Measurements from ENCODE around the gene TASP1. TPM values are rescaled to one million over a fixed set of nuclear protein-coding genes. Genes with fewer than 3 reads are reported as not detected.

The TASP1 gene
- total RNA-seq, 1 donor from 2014 or later: 7.7 TPM

DNA sequence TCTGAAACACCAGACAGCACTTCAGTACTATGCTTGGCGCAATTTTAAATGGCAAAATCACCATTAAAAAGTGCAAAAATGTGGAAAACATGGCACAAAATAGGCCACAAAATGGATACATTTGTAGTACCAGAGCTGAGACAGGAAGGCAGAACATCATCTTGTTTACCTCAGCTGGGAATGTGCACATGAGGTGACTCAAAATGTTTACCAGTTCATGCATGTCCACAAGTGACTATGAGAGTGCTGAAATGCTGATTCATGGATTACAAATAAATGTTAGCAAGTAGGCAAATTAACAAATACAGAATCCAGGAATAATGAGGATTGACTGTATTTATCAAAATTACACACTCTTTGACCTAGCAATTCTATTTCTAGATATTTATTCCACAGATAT, 216.1 kb downstream of the TASP1 start:
- no peaks in the 10 kb centered on the region for H3K4me1 Mint-ChIP-seq
- H3K27me3 Mint-ChIP-seq (ENCODE audit: low read depth): no peaks in the 10 kb centered on the region
- H3K36me3 Mint-ChIP-seq (ENCODE audit: low read depth): no peaks in the 10 kb centered on the region
- no peak overlapping the region for H3K27ac Mint-ChIP-seq (ENCODE audit: unreplicated experiment)
- DNase-seq (ENCODE audit: low read depth, low spot score): no peak
- TF ChIP-seq, protein P1, sequence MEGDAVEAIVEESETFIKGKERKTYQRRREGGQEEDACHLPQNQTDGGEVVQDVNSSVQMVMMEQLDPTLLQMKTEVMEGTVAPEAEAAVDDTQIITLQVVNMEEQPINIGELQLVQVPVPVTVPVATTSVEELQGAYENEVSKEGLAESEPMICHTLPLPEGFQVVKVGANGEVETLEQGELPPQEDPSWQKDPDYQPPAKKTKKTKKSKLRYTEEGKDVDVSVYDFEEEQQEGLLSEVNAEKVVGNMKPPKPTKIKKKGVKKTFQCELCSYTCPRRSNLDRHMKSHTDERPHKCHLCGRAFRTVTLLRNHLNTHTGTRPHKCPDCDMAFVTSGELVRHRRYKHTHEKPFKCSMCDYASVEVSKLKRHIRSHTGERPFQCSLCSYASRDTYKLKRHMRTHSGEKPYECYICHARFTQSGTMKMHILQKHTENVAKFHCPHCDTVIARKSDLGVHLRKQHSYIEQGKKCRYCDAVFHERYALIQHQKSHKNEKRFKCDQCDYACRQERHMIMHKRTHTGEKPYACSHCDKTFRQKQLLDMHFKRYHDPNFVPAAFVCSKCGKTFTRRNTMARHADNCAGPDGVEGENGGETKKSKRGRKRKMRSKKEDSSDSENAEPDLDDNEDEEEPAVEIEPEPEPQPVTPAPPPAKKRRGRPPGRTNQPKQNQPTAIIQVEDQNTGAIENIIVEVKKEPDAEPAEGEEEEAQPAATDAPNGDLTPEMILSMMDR (conservative IDR thresholded peaks at IDR 0.05): no peak
- H3K9me3 Mint-ChIP-seq: no peaks in the 10 kb centered on the region
- no peak overlapping the region for H3K4me3 Mint-ChIP-seq

DNA sequence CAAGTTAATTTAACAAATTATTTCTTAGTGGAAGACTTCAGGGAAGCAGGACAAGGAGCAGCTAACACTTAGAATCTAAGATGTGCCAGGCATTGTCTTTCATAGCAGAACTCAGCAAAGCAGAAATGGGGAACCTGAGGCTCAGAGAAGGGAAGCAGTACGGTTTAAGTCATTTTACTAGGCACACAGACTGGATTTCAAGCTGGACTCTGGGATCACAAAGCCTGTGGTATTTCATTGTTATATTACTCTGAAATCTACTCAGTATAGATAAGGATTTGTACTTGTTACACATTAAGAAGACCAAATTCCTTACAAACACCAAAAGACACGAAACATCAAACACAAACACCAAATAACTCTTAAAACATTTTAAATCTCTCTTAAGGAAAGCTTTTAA, 218.1 kb downstream of the TASP1 start:
- no peak overlapping the region for H3K4me3 Mint-ChIP-seq
- no peaks in the 10 kb centered on the region for H3K4me1 Mint-ChIP-seq
- no peak overlapping the region for H3K27ac Mint-ChIP-seq (ENCODE audit: unreplicated experiment)
- no peaks in the 10 kb centered on the region for H3K27me3 Mint-ChIP-seq (ENCODE audit: low read depth)
- TF ChIP-seq, protein P1 (conservative IDR thresholded peaks at IDR 0.05): no peak
- peaks cover under 1% of the 10 kb centered on the region for H3K36me3 Mint-ChIP-seq (ENCODE audit: low read depth)
- no peaks in the 10 kb centered on the region for H3K9me3 Mint-ChIP-seq
- no peak for DNase-seq (ENCODE audit: low read depth, low spot score)

DNA sequence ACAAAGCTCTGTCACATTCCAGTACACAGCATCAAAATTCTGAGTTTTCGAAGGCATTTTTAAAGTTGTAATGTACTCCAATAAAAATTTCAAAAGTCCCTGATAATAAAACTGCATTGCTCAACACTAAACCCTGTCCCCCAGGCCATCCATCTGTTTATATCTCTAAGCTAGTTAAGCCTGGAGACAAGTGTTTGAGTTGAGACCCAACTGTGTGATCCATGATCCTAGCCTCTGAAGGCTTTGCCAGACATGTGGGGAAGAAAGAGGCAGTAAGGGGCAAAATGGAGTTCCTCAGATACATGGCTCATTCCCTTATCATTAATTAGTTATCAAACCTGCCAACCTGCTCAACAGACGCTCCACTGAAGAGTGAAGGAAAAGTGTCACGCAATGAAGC, 219.3 kb downstream of the TASP1 start:
- no peak for DNase-seq (ENCODE audit: low read depth, low spot score)
- H3K9me3 Mint-ChIP-seq: no peaks in the 10 kb centered on the region

DNA sequence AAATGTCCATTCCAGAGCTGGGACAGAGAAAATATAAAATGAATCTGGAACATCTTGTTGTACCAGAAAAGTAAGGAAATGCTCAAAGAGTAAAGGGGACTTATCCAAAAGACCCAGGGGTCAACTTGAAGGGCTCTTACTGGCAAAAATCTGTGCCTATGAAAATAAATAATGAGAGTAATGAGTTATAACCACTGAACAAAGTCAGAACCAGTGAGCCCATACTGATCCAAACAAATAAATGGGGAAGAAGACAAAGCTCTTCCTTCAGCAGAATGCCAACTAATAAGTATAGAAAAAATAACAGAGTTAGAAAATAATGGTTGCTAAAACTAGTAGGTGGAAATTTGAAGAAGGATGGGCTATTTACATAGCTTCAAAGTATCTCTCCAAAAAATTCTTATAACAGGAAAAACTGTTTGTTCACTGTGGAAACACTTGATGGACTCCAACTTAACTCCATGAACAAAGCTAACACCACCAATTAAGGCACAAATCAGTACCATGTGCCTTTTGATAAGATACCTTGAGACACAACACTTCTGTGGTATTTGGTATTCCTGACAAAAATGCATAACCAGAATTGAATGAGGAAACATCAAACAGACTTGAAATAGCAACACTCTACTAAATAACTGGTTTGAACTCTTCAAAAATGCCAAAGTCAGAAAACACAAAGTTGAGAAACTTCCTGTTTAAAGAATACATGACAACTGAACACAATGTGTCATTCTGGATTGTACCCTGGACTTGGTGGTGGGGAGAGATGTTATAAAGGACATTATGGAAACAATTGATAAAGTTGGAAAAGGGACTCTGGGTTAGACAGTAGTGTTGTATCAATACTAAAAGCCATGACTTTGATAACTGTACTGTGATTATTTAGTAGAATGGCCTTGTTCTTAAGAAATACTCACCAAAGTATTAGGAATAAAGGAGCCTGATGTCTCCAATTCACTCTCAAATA, 220.2 kb downstream of the TASP1 start:
- H3K9me3 Mint-ChIP-seq: no peaks in the 10 kb centered on the region
- no peak overlapping the region for H3K27ac Mint-ChIP-seq (ENCODE audit: unreplicated experiment)
- DNase-seq (ENCODE audit: low read depth, low spot score): no peak
- peaks cover 2% of the 10 kb centered on the region for H3K36me3 Mint-ChIP-seq (ENCODE audit: low read depth)
- H3K4me3 Mint-ChIP-seq: no peak overlapping the region
- TF ChIP-seq, protein P1 (conservative IDR thresholded peaks at IDR 0.05): no peak
- H3K27me3 Mint-ChIP-seq (ENCODE audit: low read depth): no peaks in the 10 kb centered on the region
- no peaks in the 10 kb centered on the region for H3K4me1 Mint-ChIP-seq

More for the DNA sequence above, 219.3 kb downstream of the TASP1 start:
- H3K4me1 Mint-ChIP-seq: no peaks in the 10 kb centered on the region
- no peak overlapping the region for H3K4me3 Mint-ChIP-seq
- TF ChIP-seq, protein P1 (conservative IDR thresholded peaks at IDR 0.05): no peak
- H3K27me3 Mint-ChIP-seq (ENCODE audit: low read depth): no peaks in the 10 kb centered on the region
- H3K36me3 Mint-ChIP-seq (ENCODE audit: low read depth): peaks cover 2% of the 10 kb centered on the region
- H3K27ac Mint-ChIP-seq (ENCODE audit: unreplicated experiment): no peak overlapping the region

DNA sequence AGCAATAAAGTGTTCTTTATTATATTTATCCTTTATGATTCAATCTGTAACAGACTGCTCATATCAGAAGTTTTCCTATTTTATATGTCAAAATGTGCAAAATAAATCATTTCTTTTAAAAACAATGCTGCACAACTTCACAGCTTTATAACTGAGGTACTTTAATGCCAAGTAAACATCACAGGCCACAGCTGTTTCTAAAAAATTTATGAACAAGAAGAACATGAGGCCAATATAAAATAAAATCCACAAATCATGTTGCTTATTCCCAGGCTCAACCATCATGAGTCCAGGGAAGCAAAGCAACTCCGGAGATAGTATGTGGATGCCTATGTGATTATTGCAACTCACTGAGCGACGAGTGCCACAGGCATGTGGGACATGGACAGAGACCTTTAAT, 222.2 kb downstream of the TASP1 start:
- Mint-ChIP-seq H3K27me3 (ENCODE audit: low read depth) (no peaks in the 10 kb centered on the region), H3K4me1 (no peaks in the 10 kb centered on the region), H3K4me3 (no peak overlapping the region), H3K27ac (ENCODE audit: unreplicated experiment) (no peak overlapping the region), H3K36me3 (ENCODE audit: low read depth) (peaks cover 2% of the 10 kb centered on the region), H3K9me3 (no peaks in the 10 kb centered on the region)
- DNase-seq (ENCODE audit: low read depth, low spot score): no peak
- TF ChIP-seq, protein P1 (conservative IDR thresholded peaks at IDR 0.05): no peak
